Vagina (tissue), 2 donors: ENCODE measurements around the gene ERCC6L2. TPM values are rescaled to one million over a fixed set of nuclear protein-coding genes. Genes with fewer than 3 reads are reported as not detected.

Experiments used
- DNase-seq, 2 donors: peaks; one replicate each; pipeline ENCODE4 v3.0.0-alpha.2; 2017; ENCODE audit errors: extremely low spot score in 2 of 2
- H3K27ac ChIP-seq: fragments of 200-600 bp; sonication (generic); one replicate; pipeline ENCODE4 v1.5.1; 2019
- H3K27me3 ChIP-seq: fragments of 200-600 bp; sonication (generic); one replicate; pipeline ENCODE4 v1.5.1; 2019
- H3K36me3 ChIP-seq, 2 donors: fragments of 200-600 bp; sonication (generic); one replicate each; pipeline ENCODE4 v1.5.1; 2017 to 2019
- H3K4me1 ChIP-seq: fragments of 200-600 bp; sonication (generic); one replicate; pipeline ENCODE4 v1.5.1; 2019
- H3K4me3 ChIP-seq, 2 donors: fragments of 200-600 bp; sonication (generic); 1 replicate in 1 of 2; 2 replicates in 1 of 2; pipeline ENCODE4 v1.5.1; 2016 to 2019
- H3K9me3 ChIP-seq: fragments of 200-600 bp; sonication (generic); one replicate; pipeline ENCODE4 v1.5.1; 2019
- CTCF ChIP-seq, 3 experiments: fragments of 450-650 bp in 2 of 3; fragments of 200-600 bp in 1 of 3; sonication (generic) in 1 of 3; IDR thresholded peaks; one replicate each; pipeline ENCODE4 v1.5.1; 2017 to 2019; ENCODE audit warnings: antibody characterized with exemption in 3 of 3, mild to moderate bottlenecking in 2 of 3, moderate library complexity in 2 of 3
- POLR2A ChIP-seq, 2 donors: fragments of 450-650 bp; IDR thresholded peaks; one replicate each; pipeline ENCODE4 v1.6.1; 2017; ENCODE audit warnings: antibody characterized with exemption in 2 of 2, mild to moderate bottlenecking in 2 of 2, moderate library complexity in 2 of 2
- POLR2AphosphoS5 ChIP-seq, 2 donors: sonication (generic); formaldehyde crosslinking; IDR thresholded peaks; one replicate each; pipeline ENCODE4 v1.9.0; 2017; ENCODE audit warnings: antibody characterized with exemption in 2 of 2, mild to moderate bottlenecking in 2 of 2, low read depth in 1 of 2; ENCODE audit not compliant: insufficient read depth in 1 of 2
- intact Hi-C: fragments of 100-400 bp; cut with DNase I; formaldehyde crosslinking; loops from one replicate; pipeline ENCODE4 v1.15.1; 2023
- total RNA-seq: library from RNA; depleted of rRNA; stranded (reverse); fragments of >200 nt; gene quantifications from one replicate; pipeline ENCODE4 v1.2.3, GENCODE V29; 2016

Gene ERCC6L2
- total RNA-seq, 1 donor from 2014 or later = 59.2 TPM

GRCh38 chr9:95989297-95989696, 113.8 kb downstream of the ERCC6L2 start:
- no peak overlapping the region for H3K4me3 ChIP-seq
- H3K27me3 ChIP-seq = no peaks in the 10 kb centered on the region
- TF ChIP-seq CTCF (IDR thresholded peaks at IDR 0.05) (no peak), POLR2AphosphoS5 (IDR thresholded peaks at IDR 0.05; ENCODE audit: insufficient read depth in 1 of 2, low read depth in 1 of 2) (no peak), POLR2A (IDR thresholded peaks at IDR 0.05) (no peak)
- H3K9me3 ChIP-seq = no peaks in the 10 kb centered on the region
- no peak for DNase-seq
- no peak overlapping the region for H3K27ac ChIP-seq
- no peaks in the 10 kb centered on the region for H3K4me1 ChIP-seq
- no peaks in the 10 kb centered on the region for H3K36me3 ChIP-seq
- intact Hi-C loops = no loop called here

- Histone ChIP-seq H3K4me1 (no peaks in the 10 kb centered on the region), H3K27me3 (no peaks in the 10 kb centered on the region), H3K27ac (no peak overlapping the region), H3K36me3 (no peaks in the 10 kb centered on the region), H3K4me3 (no peak overlapping the region), H3K9me3 (no peaks in the 10 kb centered on the region)
- intact Hi-C loops = no loop called here
- TF ChIP-seq CTCF (IDR thresholded peaks at IDR 0.05) (no peak), POLR2AphosphoS5 (IDR thresholded peaks at IDR 0.05; ENCODE audit: insufficient read depth in 1 of 2, low read depth in 1 of 2) (no peak), POLR2A (IDR thresholded peaks at IDR 0.05) (no peak)
- DNase-seq = no peak
These were observed 115.8 kb downstream of the ERCC6L2 start for GRCh38 chr9:95991326-95991725.

GRCh38 chr9:95992536-95992935, 117.0 kb downstream of the ERCC6L2 start:
- Histone ChIP-seq H3K27me3 (no peaks in the 10 kb centered on the region), H3K4me3 (no peak overlapping the region), H3K27ac (no peak overlapping the region), H3K36me3 (no peaks in the 10 kb centered on the region), H3K9me3 (no peaks in the 10 kb centered on the region), H3K4me1 (no peaks in the 10 kb centered on the region)
- intact Hi-C loops = no loop called here
- DNase-seq = no peak
- TF ChIP-seq POLR2A (IDR thresholded peaks at IDR 0.05) = no peak

- intact Hi-C loops = no loop called here
- Histone ChIP-seq H3K4me3 (no peak overlapping the region), H3K27me3 (no peaks in the 10 kb centered on the region), H3K9me3 (no peaks in the 10 kb centered on the region), H3K4me1 (no peaks in the 10 kb centered on the region), H3K36me3 (no peaks in the 10 kb centered on the region), H3K27ac (no peak overlapping the region)
- TF ChIP-seq POLR2AphosphoS5 (IDR thresholded peaks at IDR 0.05; ENCODE audit: insufficient read depth in 1 of 2, low read depth in 1 of 2) (no peak), CTCF (IDR thresholded peaks at IDR 0.05) (no peak), POLR2A (IDR thresholded peaks at IDR 0.05) (no peak)
- no peak for DNase-seq
These were observed 117.8 kb downstream of the ERCC6L2 start for GRCh38 chr9:95993337-95993736.

GRCh38 chr9:95999390-95999789, 123.9 kb downstream of the ERCC6L2 start:
- TF ChIP-seq CTCF (IDR thresholded peaks at IDR 0.05) = no peak
- TF ChIP-seq POLR2AphosphoS5 (IDR thresholded peaks at IDR 0.05; ENCODE audit: insufficient read depth in 1 of 2, low read depth in 1 of 2) = no peak
- no peak for TF ChIP-seq POLR2A (IDR thresholded peaks at IDR 0.05)
- Histone ChIP-seq H3K9me3 (no peaks in the 10 kb centered on the region), H3K4me3 (no peak overlapping the region), H3K27ac (no peak overlapping the region), H3K4me1 (no peaks in the 10 kb centered on the region), H3K36me3 (no peaks in the 10 kb centered on the region), H3K27me3 (no peaks in the 10 kb centered on the region)
- intact Hi-C loops = no loop called here
- DNase-seq = no peak

- Histone ChIP-seq H3K4me1 (no peaks in the 10 kb centered on the region), H3K27ac (no peak overlapping the region), H3K4me3 (no peak overlapping the region), H3K27me3 (no peaks in the 10 kb centered on the region), H3K9me3 (no peaks in the 10 kb centered on the region), H3K36me3 (no peaks in the 10 kb centered on the region)
- no peak for DNase-seq
- intact Hi-C loops = no loop called here
- TF ChIP-seq POLR2AphosphoS5 (IDR thresholded peaks at IDR 0.05; ENCODE audit: insufficient read depth in 1 of 2, low read depth in 1 of 2) (no peak), POLR2A (IDR thresholded peaks at IDR 0.05) (no peak), CTCF (IDR thresholded peaks at IDR 0.05) (no peak)
These were observed 128.9 kb downstream of the ERCC6L2 start for GRCh38 chr9:96004379-96004778.
